ENCODE measurements around the gene TREML4. TPM values are rescaled to one million over a fixed set of nuclear protein-coding genes. Genes with fewer than 3 reads are reported as not detected.

TREML4 gene
- total and polyA plus RNA-seq, 4 donors = 0.08 to 0.31 TPM; not detected in 2

DNA sequence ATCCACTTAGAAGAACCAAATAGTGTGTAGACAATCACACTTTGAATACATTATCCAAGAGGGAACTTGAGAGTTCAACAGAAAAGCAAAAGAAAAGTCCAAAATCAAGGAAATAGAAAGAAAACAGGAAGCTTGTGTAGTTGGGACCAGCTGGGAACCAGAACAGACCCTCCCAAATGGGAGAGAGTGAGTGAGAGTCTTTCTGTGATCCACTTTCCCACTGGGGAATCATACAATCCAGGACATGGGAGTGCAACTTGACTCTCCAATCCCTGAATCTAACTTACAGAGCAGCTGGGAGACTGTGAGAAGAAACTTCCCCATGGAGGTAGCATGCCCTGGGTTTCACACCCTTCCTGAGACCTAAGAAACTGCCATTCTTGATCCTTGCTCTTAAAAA lies 27.0 kb downstream of the TREML4 start:
- Histone ChIP-seq H3K9me3 (ENCODE audit: control insufficient read depth in 4 of 4, low read length in 3 of 4) (peaks cover 0 to 2% (median 0%) of the 10 kb centered on the region in 4 donors), H3K27ac (ENCODE audit: low read depth in 1 of 2, low read length in 2 of 2) (no peak overlapping the region), H3K4me3 (ENCODE audit: low read depth in 1 of 3, low read length in 3 of 3) (no peak overlapping the region), H3K36me3 (ENCODE audit: control insufficient read depth in 4 of 4, insufficient read depth in 3 of 4, low read depth in 1 of 4, low read length in 3 of 4) (no peaks in the 10 kb centered on the region), H3K27me3 (ENCODE audit: control insufficient read depth in 4 of 4, insufficient read depth in 4 of 4, low read length in 3 of 4) (no peaks in the 10 kb centered on the region), H3K9ac (ENCODE audit: low read depth in 1 of 2, low read length in 2 of 2) (no peak overlapping the region), H3K4me1 (ENCODE audit: control insufficient read depth in 4 of 4, insufficient read depth in 4 of 4, low read length in 3 of 4) (no peaks in the 10 kb centered on the region)
- no peak for DNase-seq (ENCODE audit: low spot score)
- TF ChIP-seq JUND (IDR thresholded peaks at IDR 0.05) (no peak), GABPA (IDR thresholded peaks at IDR 0.05 in 1 of 2, conservative IDR thresholded peaks at IDR 0.05 in 1 of 2) (no peak), EGR1 (IDR thresholded peaks at IDR 0.05; ENCODE audit: low read depth in 2 of 2) (no peak), YY1 (IDR thresholded peaks at IDR 0.05) (no peak), HNF4G (IDR thresholded peaks at IDR 0.05) (no peak), TAF1 (conservative IDR thresholded peaks at IDR 0.05) (no peak), RXRA (IDR thresholded peaks at IDR 0.05) (no peak), ATF3 (IDR thresholded peaks at IDR 0.05) (no peak), RAD21 (IDR thresholded peaks at IDR 0.05) (no peak), FOXA2 (IDR thresholded peaks at IDR 0.05) (no peak), NR2F2 (IDR thresholded peaks at IDR 0.05) (no peak)
- TF ChIP-seq, protein P1, sequence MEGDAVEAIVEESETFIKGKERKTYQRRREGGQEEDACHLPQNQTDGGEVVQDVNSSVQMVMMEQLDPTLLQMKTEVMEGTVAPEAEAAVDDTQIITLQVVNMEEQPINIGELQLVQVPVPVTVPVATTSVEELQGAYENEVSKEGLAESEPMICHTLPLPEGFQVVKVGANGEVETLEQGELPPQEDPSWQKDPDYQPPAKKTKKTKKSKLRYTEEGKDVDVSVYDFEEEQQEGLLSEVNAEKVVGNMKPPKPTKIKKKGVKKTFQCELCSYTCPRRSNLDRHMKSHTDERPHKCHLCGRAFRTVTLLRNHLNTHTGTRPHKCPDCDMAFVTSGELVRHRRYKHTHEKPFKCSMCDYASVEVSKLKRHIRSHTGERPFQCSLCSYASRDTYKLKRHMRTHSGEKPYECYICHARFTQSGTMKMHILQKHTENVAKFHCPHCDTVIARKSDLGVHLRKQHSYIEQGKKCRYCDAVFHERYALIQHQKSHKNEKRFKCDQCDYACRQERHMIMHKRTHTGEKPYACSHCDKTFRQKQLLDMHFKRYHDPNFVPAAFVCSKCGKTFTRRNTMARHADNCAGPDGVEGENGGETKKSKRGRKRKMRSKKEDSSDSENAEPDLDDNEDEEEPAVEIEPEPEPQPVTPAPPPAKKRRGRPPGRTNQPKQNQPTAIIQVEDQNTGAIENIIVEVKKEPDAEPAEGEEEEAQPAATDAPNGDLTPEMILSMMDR (IDR thresholded peaks at IDR 0.05; ENCODE audit: low read depth, low read length, missing input control) = no peak

DNA sequence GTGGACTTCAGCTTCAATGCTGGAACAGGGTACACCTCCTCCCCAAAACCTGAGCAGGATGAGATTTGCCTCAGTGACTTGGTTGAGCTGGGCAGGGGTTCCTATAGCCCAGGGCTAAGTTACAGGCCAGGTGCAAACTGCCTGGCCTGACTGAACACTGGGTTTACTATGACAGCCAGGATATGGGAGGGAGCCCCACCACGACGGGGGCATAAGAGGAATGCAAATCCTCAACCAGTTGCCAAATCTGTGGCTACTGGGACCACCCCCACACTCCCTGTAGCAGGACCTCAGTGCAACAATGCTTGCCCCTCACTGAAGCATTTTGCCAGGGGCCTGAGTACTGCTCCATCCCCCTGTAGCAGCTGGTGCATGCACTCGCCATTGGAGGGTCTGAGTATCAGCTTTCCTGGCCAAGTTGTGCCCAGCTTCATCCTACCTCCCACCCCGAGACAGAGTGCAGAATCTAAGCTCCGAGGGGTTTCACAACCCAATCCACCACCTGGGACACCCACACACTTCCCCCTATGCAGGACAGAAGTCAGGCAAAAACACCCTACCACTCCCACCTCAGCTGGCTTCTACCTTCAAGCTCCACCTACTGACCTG lies 27.6 kb downstream of the TREML4 start:
- DNase-seq (ENCODE audit: low spot score) = no peak
- Histone ChIP-seq H3K27ac (ENCODE audit: low read depth in 1 of 2, low read length in 2 of 2) (no peak overlapping the region), H3K4me1 (ENCODE audit: control insufficient read depth in 4 of 4, insufficient read depth in 4 of 4, low read length in 3 of 4) (no peaks in the 10 kb centered on the region), H3K36me3 (ENCODE audit: control insufficient read depth in 4 of 4, insufficient read depth in 3 of 4, low read depth in 1 of 4, low read length in 3 of 4) (no peaks in the 10 kb centered on the region), H3K4me3 (ENCODE audit: low read depth in 1 of 3, low read length in 3 of 3) (no peak overlapping the region), H3K9me3 (ENCODE audit: control insufficient read depth in 4 of 4, low read length in 3 of 4) (peaks cover 0 to 3% (median 0%) of the 10 kb centered on the region in 4 donors), H3K27me3 (ENCODE audit: control insufficient read depth in 4 of 4, insufficient read depth in 4 of 4, low read length in 3 of 4) (no peaks in the 10 kb centered on the region), H3K9ac (ENCODE audit: low read depth in 1 of 2, low read length in 2 of 2) (no peak overlapping the region)
- WGBS = 79% methylated on average over 5 of the region's 5 CpGs
- TF ChIP-seq NR2F2 (IDR thresholded peaks at IDR 0.05) = no peak
- TF ChIP-seq HNF4G (IDR thresholded peaks at IDR 0.05) = no peak
- no peak for TF ChIP-seq FOXA2 (IDR thresholded peaks at IDR 0.05)
- TF ChIP-seq RAD21 (IDR thresholded peaks at IDR 0.05) = no peak
- TF ChIP-seq JUND (IDR thresholded peaks at IDR 0.05) = no peak
- no peak for TF ChIP-seq SP1 (IDR thresholded peaks at IDR 0.05)
- TF ChIP-seq ATF3 (IDR thresholded peaks at IDR 0.05) = no peak
- TF ChIP-seq EGR1 (IDR thresholded peaks at IDR 0.05; ENCODE audit: low read depth in 2 of 2) = no peak
- TF ChIP-seq, protein P1 (IDR thresholded peaks at IDR 0.05; ENCODE audit: low read depth, low read length, missing input control) = no peak
- no peak for TF ChIP-seq MAX (IDR thresholded peaks at IDR 0.05)
- TF ChIP-seq HNF4A (conservative IDR thresholded peaks at IDR 0.05) = no peak
- TF ChIP-seq REST (IDR thresholded peaks at IDR 0.05) = no peak
- TF ChIP-seq TAF1 (conservative IDR thresholded peaks at IDR 0.05) = no peak
- TF ChIP-seq GABPA (IDR thresholded peaks at IDR 0.05 in 1 of 2, conservative IDR thresholded peaks at IDR 0.05 in 1 of 2) = no peak
- no peak for TF ChIP-seq YY1 (IDR thresholded peaks at IDR 0.05)
- TF ChIP-seq RXRA (IDR thresholded peaks at IDR 0.05) = no peak
- no peak for TF ChIP-seq FOXA1 (IDR thresholded peaks at IDR 0.05)
- TF ChIP-seq, protein P2, sequence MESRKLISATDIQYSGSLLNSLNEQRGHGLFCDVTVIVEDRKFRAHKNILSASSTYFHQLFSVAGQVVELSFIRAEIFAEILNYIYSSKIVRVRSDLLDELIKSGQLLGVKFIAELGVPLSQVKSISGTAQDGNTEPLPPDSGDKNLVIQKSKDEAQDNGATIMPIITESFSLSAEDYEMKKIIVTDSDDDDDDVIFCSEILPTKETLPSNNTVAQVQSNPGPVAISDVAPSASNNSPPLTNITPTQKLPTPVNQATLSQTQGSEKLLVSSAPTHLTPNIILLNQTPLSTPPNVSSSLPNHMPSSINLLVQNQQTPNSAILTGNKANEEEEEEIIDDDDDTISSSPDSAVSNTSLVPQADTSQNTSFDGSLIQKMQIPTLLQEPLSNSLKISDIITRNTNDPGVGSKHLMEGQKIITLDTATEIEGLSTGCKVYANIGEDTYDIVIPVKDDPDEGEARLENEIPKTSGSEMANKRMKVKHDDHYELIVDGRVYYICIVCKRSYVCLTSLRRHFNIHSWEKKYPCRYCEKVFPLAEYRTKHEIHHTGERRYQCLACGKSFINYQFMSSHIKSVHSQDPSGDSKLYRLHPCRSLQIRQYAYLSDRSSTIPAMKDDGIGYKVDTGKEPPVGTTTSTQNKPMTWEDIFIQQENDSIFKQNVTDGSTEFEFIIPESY (IDR thresholded peaks at IDR 0.05) = no peak
